ENCODE measurements around the gene WDR90. TPM values are rescaled to one million over a fixed set of nuclear protein-coding genes. Genes with fewer than 3 reads are reported as not detected.

Gene WDR90
- total and polyA plus RNA-seq, 2 of the 13 experiments (the other 11 are each of a cell fraction or from before 2014, with no cell fraction given), result 14.9 to 28.9 TPM

DNA sequence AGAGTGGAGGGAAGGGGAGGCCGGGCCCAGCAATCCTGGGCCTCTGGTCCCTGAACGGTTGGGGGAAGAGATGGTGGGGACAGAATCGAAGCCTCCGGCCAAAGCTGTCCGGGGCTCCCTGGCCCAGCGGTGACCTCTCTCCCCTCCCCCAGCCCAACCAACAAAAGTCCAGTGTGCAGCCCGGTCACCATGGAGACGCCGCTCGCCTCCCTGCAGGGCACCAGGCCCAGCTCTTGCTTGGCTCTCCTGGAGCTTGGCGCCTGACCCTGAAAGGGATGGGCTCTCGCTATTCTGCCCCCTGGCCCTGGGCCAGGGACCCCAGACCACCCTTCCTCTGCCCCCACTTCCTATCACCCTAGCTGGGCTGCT, 67.0 kb downstream of the WDR90 start (continued):
- TF ChIP-seq, protein P1, sequence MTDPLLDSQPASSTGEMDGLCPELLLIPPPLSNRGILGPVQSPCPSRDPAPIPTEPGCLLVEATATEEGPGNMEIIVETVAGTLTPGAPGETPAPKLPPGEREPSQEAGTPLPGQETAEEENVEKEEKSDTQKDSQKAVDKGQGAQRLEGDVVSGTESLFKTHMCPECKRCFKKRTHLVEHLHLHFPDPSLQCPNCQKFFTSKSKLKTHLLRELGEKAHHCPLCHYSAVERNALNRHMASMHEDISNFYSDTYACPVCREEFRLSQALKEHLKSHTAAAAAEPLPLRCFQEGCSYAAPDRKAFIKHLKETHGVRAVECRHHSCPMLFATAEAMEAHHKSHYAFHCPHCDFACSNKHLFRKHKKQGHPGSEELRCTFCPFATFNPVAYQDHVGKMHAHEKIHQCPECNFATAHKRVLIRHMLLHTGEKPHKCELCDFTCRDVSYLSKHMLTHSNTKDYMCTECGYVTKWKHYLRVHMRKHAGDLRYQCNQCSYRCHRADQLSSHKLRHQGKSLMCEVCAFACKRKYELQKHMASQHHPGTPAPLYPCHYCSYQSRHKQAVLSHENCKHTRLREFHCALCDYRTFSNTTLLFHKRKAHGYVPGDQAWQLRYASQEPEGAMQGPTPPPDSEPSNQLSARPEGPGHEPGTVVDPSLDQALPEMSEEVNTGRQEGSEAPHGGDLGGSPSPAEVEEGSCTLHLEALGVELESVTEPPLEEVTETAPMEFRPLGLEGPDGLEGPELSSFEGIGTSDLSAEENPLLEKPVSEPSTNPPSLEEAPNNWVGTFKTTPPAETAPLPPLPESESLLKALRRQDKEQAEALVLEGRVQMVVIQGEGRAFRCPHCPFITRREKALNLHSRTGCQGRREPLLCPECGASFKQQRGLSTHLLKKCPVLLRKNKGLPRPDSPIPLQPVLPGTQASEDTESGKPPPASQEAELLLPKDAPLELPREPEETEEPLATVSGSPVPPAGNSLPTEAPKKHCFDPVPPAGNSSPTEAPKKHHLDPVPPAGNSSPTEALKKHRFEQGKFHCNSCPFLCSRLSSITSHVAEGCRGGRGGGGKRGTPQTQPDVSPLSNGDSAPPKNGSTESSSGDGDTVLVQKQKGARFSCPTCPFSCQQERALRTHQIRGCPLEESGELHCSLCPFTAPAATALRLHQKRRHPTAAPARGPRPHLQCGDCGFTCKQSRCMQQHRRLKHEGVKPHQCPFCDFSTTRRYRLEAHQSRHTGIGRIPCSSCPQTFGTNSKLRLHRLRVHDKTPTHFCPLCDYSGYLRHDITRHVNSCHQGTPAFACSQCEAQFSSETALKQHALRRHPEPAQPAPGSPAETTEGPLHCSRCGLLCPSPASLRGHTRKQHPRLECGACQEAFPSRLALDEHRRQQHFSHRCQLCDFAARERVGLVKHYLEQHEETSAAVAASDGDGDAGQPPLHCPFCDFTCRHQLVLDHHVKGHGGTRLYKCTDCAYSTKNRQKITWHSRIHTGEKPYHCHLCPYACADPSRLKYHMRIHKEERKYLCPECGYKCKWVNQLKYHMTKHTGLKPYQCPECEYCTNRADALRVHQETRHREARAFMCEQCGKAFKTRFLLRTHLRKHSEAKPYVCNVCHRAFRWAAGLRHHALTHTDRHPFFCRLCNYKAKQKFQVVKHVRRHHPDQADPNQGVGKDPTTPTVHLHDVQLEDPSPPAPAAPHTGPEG (CRISPR knock-in tag; IDR thresholded peaks at IDR 0.05), result no peak
- TF ChIP-seq SIX1 (CRISPR knock-in tag; IDR thresholded peaks at IDR 0.05; ENCODE audit: borderline replicate concordance), result no peak
- no peak for TF ChIP-seq MLLT10 (CRISPR knock-in tag; IDR thresholded peaks at IDR 0.05)
- no peak for TF ChIP-seq ZNF709 (CRISPR knock-in tag; IDR thresholded peaks at IDR 0.05)
- TF ChIP-seq ZNF616 (CRISPR knock-in tag; IDR thresholded peaks at IDR 0.05; ENCODE audit: low read depth), result no peak
- TF ChIP-seq GZF1 (CRISPR knock-in tag; IDR thresholded peaks at IDR 0.05), result no peak
- 0 out of 2 replicates have a peak, but pooled peaks have one; percentile 7 for TF ChIP-seq ZSCAN31 (CRISPR knock-in tag; IDR thresholded peaks at IDR 0.05; ENCODE audit: low read depth)
- no peak for TF ChIP-seq NAIF1 (CRISPR knock-in tag; IDR thresholded peaks at IDR 0.05; ENCODE audit: borderline replicate concordance)
- TF ChIP-seq, protein P2, sequence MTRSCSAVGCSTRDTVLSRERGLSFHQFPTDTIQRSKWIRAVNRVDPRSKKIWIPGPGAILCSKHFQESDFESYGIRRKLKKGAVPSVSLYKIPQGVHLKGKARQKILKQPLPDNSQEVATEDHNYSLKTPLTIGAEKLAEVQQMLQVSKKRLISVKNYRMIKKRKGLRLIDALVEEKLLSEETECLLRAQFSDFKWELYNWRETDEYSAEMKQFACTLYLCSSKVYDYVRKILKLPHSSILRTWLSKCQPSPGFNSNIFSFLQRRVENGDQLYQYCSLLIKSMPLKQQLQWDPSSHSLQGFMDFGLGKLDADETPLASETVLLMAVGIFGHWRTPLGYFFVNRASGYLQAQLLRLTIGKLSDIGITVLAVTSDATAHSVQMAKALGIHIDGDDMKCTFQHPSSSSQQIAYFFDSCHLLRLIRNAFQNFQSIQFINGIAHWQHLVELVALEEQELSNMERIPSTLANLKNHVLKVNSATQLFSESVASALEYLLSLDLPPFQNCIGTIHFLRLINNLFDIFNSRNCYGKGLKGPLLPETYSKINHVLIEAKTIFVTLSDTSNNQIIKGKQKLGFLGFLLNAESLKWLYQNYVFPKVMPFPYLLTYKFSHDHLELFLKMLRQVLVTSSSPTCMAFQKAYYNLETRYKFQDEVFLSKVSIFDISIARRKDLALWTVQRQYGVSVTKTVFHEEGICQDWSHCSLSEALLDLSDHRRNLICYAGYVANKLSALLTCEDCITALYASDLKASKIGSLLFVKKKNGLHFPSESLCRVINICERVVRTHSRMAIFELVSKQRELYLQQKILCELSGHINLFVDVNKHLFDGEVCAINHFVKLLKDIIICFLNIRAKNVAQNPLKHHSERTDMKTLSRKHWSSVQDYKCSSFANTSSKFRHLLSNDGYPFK (CRISPR knock-in tag; IDR thresholded peaks at IDR 0.05; ENCODE audit: borderline replicate concordance), result 0 out of 2 replicates have a peak, but pooled peaks have one; percentile 41
- TF ChIP-seq U2AF2 (IDR thresholded peaks at IDR 0.05; ENCODE audit: low read depth, low read length), result 0 out of 2 replicates have a peak, but pooled peaks have one; percentile 83
- TF ChIP-seq NFE2L2 (IDR thresholded peaks at IDR 0.05; ENCODE audit: low read length), result no peak
- no peak for TF ChIP-seq FOSL1 (CRISPR knock-in tag; IDR thresholded peaks at IDR 0.05; ENCODE audit: borderline replicate concordance)
- TF ChIP-seq ZSCAN25 (CRISPR knock-in tag; IDR thresholded peaks at IDR 0.05), result no peak
- peak; percentile 80 for TF ChIP-seq RFX3 (CRISPR knock-in tag; IDR thresholded peaks at IDR 0.05)
- TF ChIP-seq JUNB (CRISPR knock-in tag; IDR thresholded peaks at IDR 0.05; ENCODE audit: borderline replicate concordance), result no peak
- no peak for TF ChIP-seq MXD4 (CRISPR knock-in tag; IDR thresholded peaks at IDR 0.05)
- no peak for TF ChIP-seq REL (CRISPR knock-in tag; conservative IDR thresholded peaks at IDR 0.05)
- TF ChIP-seq ZNF224 (CRISPR knock-in tag; IDR thresholded peaks at IDR 0.05), result no peak
- TF ChIP-seq ASH2L (IDR thresholded peaks at IDR 0.05; ENCODE audit: insufficient read length, low read depth, low read length), result no peak
- TF ChIP-seq ZBTB7B (CRISPR knock-in tag; IDR thresholded peaks at IDR 0.05), result peak; percentile 38; the same call in 1 of the 2 replicates
- TF ChIP-seq SP2 (CRISPR knock-in tag; IDR thresholded peaks at IDR 0.05), result no peak
- TF ChIP-seq MEIS2 (CRISPR knock-in tag; IDR thresholded peaks at IDR 0.05), result no peak
